Spleen (tissue), 7 donors: ENCODE results near the gene SLC13A4.

Experiments
- CTCF ChIP-seq, 11 experiments: fragments of 200-600 bp in 7 of 11; fragments of 450-650 bp in 4 of 11; sonication (generic) in 4 of 11; IDR thresholded peaks in 8 of 11; conservative IDR thresholded peaks in 3 of 11; 1 replicate in 7 of 11; 2 replicates in 4 of 11; pipeline versions ENCODE4 v1.4.0 to v1.8.0; 2016 to 2021; ENCODE audit warnings: antibody characterized with exemption in 11 of 11, inconsistent platforms in 4 of 11, mild to moderate bottlenecking in 1 of 11
- POLR2A ChIP-seq, 3 donors: fragments of 450-650 bp; IDR thresholded peaks; one replicate each; pipeline ENCODE4 v1.5.1; 2017; ENCODE audit warnings: antibody characterized with exemption in 3 of 3, mild to moderate bottlenecking in 1 of 3
- donor health status: DM: no; HTN: no; CAD: no; lungs with moderate emphysema.
- donor health status: DM: no; HTN: no; CAD: no.
- donor health status: DM: no; HTN: no; CAD: no.

DNA sequence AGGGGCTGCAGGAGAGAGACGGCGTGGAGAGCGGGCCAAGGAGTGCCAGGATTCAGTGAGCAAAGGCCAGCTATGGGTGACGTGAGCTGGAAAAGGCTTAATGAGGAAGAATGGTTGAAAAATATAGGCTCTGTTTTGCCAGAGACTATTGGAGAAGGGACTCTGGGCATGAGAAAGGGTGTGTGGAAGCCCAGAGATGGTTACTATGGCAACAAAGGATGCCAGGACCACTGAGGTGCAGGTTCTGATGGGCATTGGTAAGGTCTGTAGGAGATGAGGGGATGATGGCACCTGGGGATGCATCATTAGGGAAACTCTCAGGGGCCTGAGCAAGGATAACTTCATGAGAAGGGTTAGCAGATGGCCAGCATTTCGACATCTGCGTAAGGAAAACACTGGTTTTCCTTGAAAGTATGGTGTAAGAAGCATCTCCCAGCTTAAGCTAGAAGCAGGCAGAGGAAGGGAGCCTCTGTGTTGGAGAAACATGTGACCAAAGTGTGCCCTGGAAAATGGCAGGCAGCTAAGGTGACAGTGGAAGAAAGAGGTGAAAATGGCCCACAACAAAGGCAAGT, 42.2 kb upstream of the SLC13A4 start:
- TF ChIP-seq POLR2A (IDR thresholded peaks at IDR 0.05) (no peak), CTCF (IDR thresholded peaks at IDR 0.05 in 8 of 11, conservative IDR thresholded peaks at IDR 0.05 in 3 of 11) (no peak)
